IPS-15b (cell line): ENCODE results near the gene SRGAP2B.
"Not testable (repeated sequence)": the region's sequence is repeated elsewhere in the genome, so short reads cannot be mapped to it uniquely, and the experiment has no call there.

Experiments used
- H3K27me3 ChIP-seq: one replicate; pipeline ENCODE4 v1.6.1; 2013; ENCODE audit warnings: low read length; ENCODE audit not compliant: control insufficient read depth, insufficient read depth
- H3K36me3 ChIP-seq: one replicate; pipeline ENCODE4 v1.6.1; 2013; ENCODE audit warnings: low read length; ENCODE audit not compliant: control insufficient read depth, insufficient read depth
- H3K4me1 ChIP-seq: one replicate; pipeline ENCODE4 v1.6.1; 2013; ENCODE audit warnings: mild to moderate bottlenecking, low read length; ENCODE audit not compliant: control insufficient read depth, insufficient read depth
- H3K4me3 ChIP-seq: one replicate; pipeline ENCODE4 v1.5.1; 2013; ENCODE audit warnings: low read depth, low read length
- H3K9ac ChIP-seq: one replicate; pipeline ENCODE4 v1.6.1; 2013; ENCODE audit warnings: low read depth, mild to moderate bottlenecking, low read length
- H3K9me3 ChIP-seq: one replicate; pipeline ENCODE4 v1.6.1; 2013; ENCODE audit warnings: mild to moderate bottlenecking, low read length; ENCODE audit not compliant: control insufficient read depth, insufficient read depth

SRGAP2B gene

DNA sequence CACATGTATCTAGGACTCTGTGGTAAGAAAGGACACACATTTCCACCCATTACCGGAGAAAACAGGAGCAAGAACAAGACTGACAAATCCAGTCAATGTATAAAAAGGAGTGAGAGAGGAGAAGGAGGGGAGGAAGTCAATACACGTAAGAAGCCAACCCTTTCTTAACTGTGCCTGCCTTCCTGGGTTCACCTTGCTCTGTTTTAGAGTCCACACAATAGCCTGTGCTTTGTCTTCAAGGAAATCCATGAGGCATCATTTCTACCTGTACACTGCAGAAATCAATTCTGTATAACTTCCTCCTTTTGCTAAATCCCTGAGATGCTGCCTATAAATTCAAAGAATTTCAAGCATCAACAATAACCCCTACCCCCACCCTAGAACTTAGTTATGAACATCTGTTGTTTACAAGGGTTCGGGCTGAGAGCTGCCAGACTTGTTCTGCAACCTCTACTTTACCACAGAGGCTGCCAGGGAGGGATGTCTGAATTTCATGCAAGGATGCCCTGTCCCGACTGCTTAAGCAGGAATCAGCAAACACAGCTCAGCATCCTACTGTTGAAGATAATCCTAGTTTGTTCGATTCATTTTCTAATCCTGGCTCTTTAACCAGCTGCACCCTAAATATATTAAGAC is 115.0 kb downstream of the SRGAP2B start:
- H3K9me3 ChIP-seq, H3K9ac ChIP-seq, H3K36me3 ChIP-seq, H3K27me3 ChIP-seq, H3K4me3 ChIP-seq, H3K4me1 ChIP-seq: not testable (repeated sequence)

GRCh38 chr1:144977856-144978255 is 117.3 kb downstream of the SRGAP2B start:
- not testable (repeated sequence) for H3K9ac ChIP-seq, H3K36me3 ChIP-seq, H3K9me3 ChIP-seq, H3K27me3 ChIP-seq, H3K4me3 ChIP-seq, H3K4me1 ChIP-seq

DNA sequence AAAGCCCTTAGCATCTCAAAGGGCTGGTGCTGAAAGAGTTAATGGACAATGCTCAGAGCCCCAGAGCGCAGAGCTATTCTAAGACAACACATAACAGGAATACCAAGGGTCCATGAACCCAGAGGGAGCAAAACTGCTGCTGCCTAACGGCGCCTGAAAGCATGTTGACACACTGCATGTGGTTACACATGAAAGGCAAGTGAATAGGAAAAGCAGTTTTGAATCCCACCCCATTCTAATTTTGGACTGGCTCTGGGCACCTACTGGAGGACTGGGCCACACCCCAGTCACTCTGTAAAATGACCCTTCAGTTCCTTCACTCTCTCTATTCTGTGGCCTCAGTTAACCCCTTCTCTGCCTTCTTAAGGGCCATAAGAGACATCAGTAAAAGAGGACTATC is 123.2 kb downstream of the SRGAP2B start:
- H3K4me1 ChIP-seq, H3K4me3 ChIP-seq, H3K27me3 ChIP-seq, H3K9me3 ChIP-seq, H3K36me3 ChIP-seq, H3K9ac ChIP-seq: not testable (repeated sequence)

- not testable (repeated sequence) for H3K9ac ChIP-seq, H3K9me3 ChIP-seq
Measured at GRCh38 chr1:144966488-144966887, 128.6 kb downstream of the SRGAP2B start.

GRCh38 chr1:144964765-144965164 is 130.4 kb downstream of the SRGAP2B start:
- not testable (repeated sequence) for H3K27me3 ChIP-seq, H3K4me1 ChIP-seq, H3K36me3 ChIP-seq, H3K9ac ChIP-seq, H3K4me3 ChIP-seq, H3K9me3 ChIP-seq

More at GRCh38 chr1:144966488-144966887, 128.6 kb downstream of the SRGAP2B start:
- H3K36me3 ChIP-seq, H3K4me1 ChIP-seq, H3K4me3 ChIP-seq, H3K27me3 ChIP-seq: not testable (repeated sequence)

GRCh38 chr1:144964186-144964585 is 130.9 kb downstream of the SRGAP2B start:
- H3K4me1 ChIP-seq, H3K9ac ChIP-seq, H3K36me3 ChIP-seq, H3K9me3 ChIP-seq, H3K4me3 ChIP-seq, H3K27me3 ChIP-seq: not testable (repeated sequence)

- not testable (repeated sequence) for H3K4me3 ChIP-seq, H3K27me3 ChIP-seq, H3K9ac ChIP-seq, H3K4me1 ChIP-seq, H3K9me3 ChIP-seq, H3K36me3 ChIP-seq
Measured at GRCh38 chr1:144963571-144963970, 131.6 kb downstream of the SRGAP2B start.

GRCh38 chr1:144961604-144962583 is 133.2 kb downstream of the SRGAP2B start:
- not testable (repeated sequence) for H3K4me1 ChIP-seq, H3K9me3 ChIP-seq, H3K4me3 ChIP-seq, H3K36me3 ChIP-seq, H3K9ac ChIP-seq, H3K27me3 ChIP-seq

DNA sequence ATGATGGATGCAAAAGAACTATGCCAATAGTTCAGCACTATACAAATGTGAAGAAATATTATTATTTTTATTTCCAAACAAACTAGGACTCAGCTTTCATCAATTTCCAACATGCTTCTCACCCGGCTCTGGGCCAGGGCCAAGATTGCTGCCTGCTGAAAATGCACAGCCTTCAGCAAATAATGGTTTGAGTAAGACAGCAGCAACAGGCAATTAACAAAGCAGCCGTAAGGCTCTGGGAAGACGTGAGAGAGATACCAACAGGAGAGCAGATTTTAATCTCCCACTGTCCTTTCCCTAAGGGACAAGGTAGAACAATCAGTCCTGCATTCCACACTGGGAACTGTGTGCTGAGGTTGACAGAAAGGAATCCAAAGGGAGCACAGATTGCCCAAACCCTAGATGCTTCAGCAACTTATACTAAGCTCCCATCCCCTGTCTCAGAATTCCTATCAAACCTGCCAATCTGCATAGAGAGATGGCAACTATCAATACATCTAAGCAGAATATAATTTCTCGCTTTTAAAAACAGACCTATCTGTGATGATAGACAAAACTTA is 134.1 kb downstream of the SRGAP2B start:
- not testable (repeated sequence) for H3K4me1 ChIP-seq, H3K36me3 ChIP-seq, H3K27me3 ChIP-seq, H3K4me3 ChIP-seq, H3K9me3 ChIP-seq, H3K9ac ChIP-seq

GRCh38 chr1:144948390-144948789 is 146.7 kb downstream of the SRGAP2B start:
- not testable (repeated sequence) for H3K9me3 ChIP-seq, H3K36me3 ChIP-seq, H3K9ac ChIP-seq, H3K27me3 ChIP-seq, H3K4me1 ChIP-seq, H3K4me3 ChIP-seq

DNA sequence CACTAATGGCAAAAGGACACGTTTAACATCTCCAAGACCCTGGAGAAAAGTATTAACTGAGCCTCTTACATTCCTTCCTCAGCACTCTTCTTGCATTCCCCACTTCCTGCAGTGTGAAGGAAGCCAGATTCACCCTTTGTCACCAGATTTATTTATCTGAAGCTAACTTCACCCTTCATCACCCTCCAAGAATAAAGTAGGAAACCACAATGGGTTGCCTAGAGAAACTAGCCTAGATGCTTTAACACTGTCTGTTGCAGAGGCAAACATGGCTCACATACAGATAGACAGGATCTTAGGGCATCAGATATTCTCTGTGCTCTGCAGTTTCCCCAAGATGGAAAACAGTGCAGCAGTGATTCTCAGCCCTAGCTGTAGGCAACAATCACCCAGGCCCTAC is 147.6 kb downstream of the SRGAP2B start:
- H3K9me3 ChIP-seq, H3K27me3 ChIP-seq, H3K4me1 ChIP-seq, H3K4me3 ChIP-seq, H3K9ac ChIP-seq, H3K36me3 ChIP-seq: not testable (repeated sequence)
